Gastrocnemius medialis (tissue), 4 donors: ENCODE results near the gene C1QTNF8.

Experiments used
- CTCF ChIP-seq, 5 experiments: fragments of 450-650 bp in 3 of 5; fragments of 200-600 bp in 2 of 5; sonication (generic) in 2 of 5; IDR thresholded peaks in 4 of 5; conservative IDR thresholded peaks in 1 of 5; 1 replicate in 4 of 5; 2 replicates in 1 of 5; pipeline ENCODE4 v1.5.1; 2016 to 2019; ENCODE audit warnings: antibody characterized with exemption in 5 of 5, mild to moderate bottlenecking in 3 of 5, moderate library complexity in 3 of 5
- POLR2A ChIP-seq, 2 donors: fragments of 450-650 bp; IDR thresholded peaks; one replicate each; pipeline ENCODE4 v1.6.1; 2017; ENCODE audit warnings: antibody characterized with exemption in 2 of 2, mild to moderate bottlenecking in 2 of 2, moderate library complexity in 2 of 2

- TF ChIP-seq CTCF (IDR thresholded peaks at IDR 0.05 in 4 of 5, conservative IDR thresholded peaks at IDR 0.05 in 1 of 5) (no peak), POLR2A (IDR thresholded peaks at IDR 0.05) (no peak)
Observed at GRCh38 chr16:1144476-1145382, 48.7 kb upstream of the C1QTNF8 start.
